Measurements from ENCODE around the gene GDNF. TPM values are rescaled to one million over a fixed set of nuclear protein-coding genes. Genes with fewer than 3 reads are reported as not detected.
"Not testable (repeated sequence)": the region's sequence is repeated elsewhere in the genome, so short reads cannot be mapped to it uniquely, and the experiment has no call there.

The GDNF gene
- total and polyA plus RNA-seq, 12 donors = 0.06 to 0.98 (median 0.34) TPM; not detected in 1

- TF ChIP-seq POLR2A (IDR thresholded peaks at IDR 0.05) (no peak), CTCF (IDR thresholded peaks at IDR 0.05) (no peak)
- Histone ChIP-seq H3K36me3 (replicated peaks in 1 of 2) (no peaks in the 10 kb centered on the region), H3K4me3 (no peak overlapping the region), H3K4me1 (replicated peaks in 1 of 2) (no peaks in the 10 kb centered on the region), H3K27me3 (no peaks in the 10 kb centered on the region), H3K9me3 (replicated peaks in 1 of 3) (no peaks in the 10 kb centered on the region), H3K27ac (no peak overlapping the region)
- intact Hi-C loops (cut with DNase I) = no loop called here
- no peak for DNase-seq
- 68 to 96% (median 86%) methylated on average over 2 of the region's 2 CpGs for WGBS, 4 donors
These were observed 38.3 kb downstream of the GDNF start for GRCh38 chr5:37801521-37801920.

DNA sequence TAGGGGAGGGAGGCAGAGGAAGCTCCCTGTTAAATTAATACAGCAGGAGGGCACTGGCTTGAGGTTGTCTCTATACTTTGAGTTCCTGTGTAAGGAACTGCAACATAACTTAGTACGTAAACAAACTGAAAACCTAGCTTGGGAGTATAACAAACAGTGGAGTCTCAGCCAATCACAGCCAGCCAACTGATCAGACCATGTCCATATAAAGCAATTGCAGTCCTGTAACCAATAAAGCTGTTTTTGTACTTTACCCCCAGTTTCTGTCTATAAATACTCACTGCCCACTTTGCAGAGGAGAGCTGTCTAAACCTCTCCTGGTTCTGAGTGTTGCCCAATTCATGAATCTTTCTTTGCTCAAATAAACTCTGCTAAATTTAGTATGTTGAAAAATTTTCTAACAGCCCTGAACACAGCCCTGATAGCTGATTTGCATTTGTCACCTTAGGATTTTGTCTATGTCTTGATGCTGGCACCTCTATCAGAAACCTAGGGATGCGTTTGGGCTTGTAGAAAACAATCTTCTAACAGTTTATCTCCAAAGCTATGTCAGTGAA is 39.9 kb downstream of the GDNF start:
- WGBS, 4 donors = 61 to 88% (median 68%) methylated on average over 2 of the region's 2 CpGs
- H3K9me3 ChIP-seq (replicated peaks in 1 of 3) = peaks cover 0 to 9% (median 0%) of the 10 kb centered on the region in 3 donors
- intact Hi-C loops (cut with DNase I) = no loop called here
- H3K27me3 ChIP-seq = no peaks in the 10 kb centered on the region
- H3K36me3 ChIP-seq (replicated peaks in 1 of 2) = no peaks in the 10 kb centered on the region
- no peak overlapping the region for H3K4me3 ChIP-seq
- H3K4me1 ChIP-seq (replicated peaks in 1 of 2) = no peaks in the 10 kb centered on the region
- TF ChIP-seq POLR2A (IDR thresholded peaks at IDR 0.05) (no peak), CTCF (IDR thresholded peaks at IDR 0.05) (no peak)
- DNase-seq = no peak
- no peak overlapping the region for H3K27ac ChIP-seq

DNA sequence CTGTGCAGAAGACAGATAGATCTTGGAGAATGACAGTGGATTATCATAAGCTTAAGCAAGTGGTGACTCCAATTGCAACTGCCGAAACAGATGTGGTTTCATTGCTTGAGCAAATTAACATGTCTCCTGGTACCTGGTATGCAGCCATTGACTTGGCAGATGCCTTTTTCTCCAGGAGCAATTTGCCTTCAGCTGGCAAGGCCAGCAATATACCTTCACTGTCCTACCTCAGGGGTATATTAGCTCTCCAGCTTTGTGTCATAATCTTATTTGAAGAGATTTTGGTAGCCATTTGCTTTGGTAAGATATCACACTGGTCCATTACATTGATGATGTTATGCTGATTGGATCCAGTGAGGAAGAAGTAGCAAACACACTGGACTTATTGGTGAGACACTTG is 43.4 kb downstream of the GDNF start:
- intact Hi-C loops (cut with DNase I) = not testable (repeated sequence)

GRCh38 chr5:37795292-37795691 is 44.5 kb downstream of the GDNF start:
- H3K4me3 ChIP-seq; intact Hi-C loops (cut with DNase I); H3K27ac ChIP-seq; H3K27me3 ChIP-seq; DNase-seq; H3K36me3 ChIP-seq (replicated peaks in 1 of 2); H3K9me3 ChIP-seq (replicated peaks in 1 of 3); H3K4me1 ChIP-seq (replicated peaks in 1 of 2): not testable (repeated sequence)
- 75 to 80% (median 78%) methylated on average over 2 of the region's 2 CpGs for WGBS, 4 donors

More for the DNA sequence above, 43.4 kb downstream of the GDNF start:
- not testable (repeated sequence) for H3K9me3 ChIP-seq (replicated peaks in 1 of 3); DNase-seq; H3K4me1 ChIP-seq (replicated peaks in 1 of 2); H3K27me3 ChIP-seq; H3K27ac ChIP-seq; H3K4me3 ChIP-seq; H3K36me3 ChIP-seq (replicated peaks in 1 of 2)
- 86 to 100% (median 93%) methylated on average over 1 of the region's 1 CpG for WGBS, 4 donors

DNA sequence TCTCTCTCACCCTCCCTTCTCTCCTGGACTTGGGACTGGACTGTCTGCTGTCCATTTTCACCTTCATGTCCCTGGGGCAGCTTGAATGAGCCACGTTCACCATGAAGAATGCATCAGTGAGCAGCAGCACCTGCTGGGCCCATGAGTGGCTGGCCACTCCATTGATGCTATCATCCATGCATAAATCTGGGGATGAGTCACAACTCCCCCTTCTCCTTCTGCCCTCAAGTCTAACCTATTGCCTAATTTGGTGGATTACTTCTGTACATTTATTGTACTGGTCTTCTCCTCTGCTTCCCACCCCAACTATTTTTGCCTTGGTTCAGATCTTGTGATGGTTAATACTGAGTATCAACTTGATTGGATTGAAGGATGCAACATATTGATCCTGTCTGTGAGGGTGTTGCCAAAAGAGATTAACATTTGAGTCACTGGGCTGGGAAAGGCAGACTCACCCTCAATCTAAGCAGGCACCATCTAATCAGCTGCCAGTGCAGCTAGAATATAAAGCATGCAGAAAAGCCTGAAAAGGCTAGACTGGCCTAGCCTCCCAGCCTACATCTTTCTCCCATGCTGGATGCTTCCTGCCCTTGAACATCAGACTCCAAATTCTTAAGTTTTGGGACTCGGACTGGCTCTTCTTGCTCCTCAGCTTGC is 46.7 kb downstream of the GDNF start:
- Histone ChIP-seq H3K4me1 (replicated peaks in 1 of 2) (no peaks in the 10 kb centered on the region), H3K36me3 (replicated peaks in 1 of 2) (no peaks in the 10 kb centered on the region), H3K27me3 (no peaks in the 10 kb centered on the region), H3K9me3 (replicated peaks in 1 of 3) (peaks cover 0 to 9% (median 0%) of the 10 kb centered on the region in 3 donors), H3K4me3 (no peak overlapping the region), H3K27ac (no peak overlapping the region)
- TF ChIP-seq POLR2A (IDR thresholded peaks at IDR 0.05) (no peak), CTCF (IDR thresholded peaks at IDR 0.05) (no peak)
- 55 to 94% (median 85%) methylated on average over 2 of the region's 2 CpGs for WGBS, 4 donors
- intact Hi-C loops (cut with DNase I) = no loop called here
- no peak for DNase-seq

All from adrenal gland (tissue), 12 donors.